GM12878 (cell line): ENCODE data around the gene FCAMR. TPM values are rescaled to one million over a fixed set of nuclear protein-coding genes. Genes with fewer than 3 reads are reported as not detected.

Experiments
- BCL3 ChIP-seq: IDR thresholded peaks from 2 replicates; pipeline ENCODE4 v1.6.1; 2011; ENCODE audit warnings: borderline replicate concordance, low read depth, mild to moderate bottlenecking, moderate library complexity, low read length; ENCODE audit not compliant: insufficient read depth, poor library complexity, severe bottlenecking
- CREB1 ChIP-seq: IDR thresholded peaks from 2 replicates; pipeline ENCODE4 v1.6.1; 2012; ENCODE audit warnings: low read depth, mild to moderate bottlenecking, inconsistent platforms
- CTCF ChIP-seq, 3 experiments: IDR thresholded peaks in 2 of 3; conservative IDR thresholded peaks in 1 of 3; 2 replicates each; pipeline ENCODE4 v1.5.1; 2011; ENCODE audit warnings: low read depth in 3 of 3, low read length in 3 of 3, mild to moderate bottlenecking in 3 of 3, control low read depth in 2 of 3, moderate library complexity in 2 of 3, inconsistent platforms in 1 of 3, mixed read lengths in 1 of 3; ENCODE audit not compliant: control insufficient read depth in 2 of 3, insufficient read depth in 1 of 3; ENCODE audit errors: extremely low read depth in 1 of 3
- EGR1 ChIP-seq, 2 experiments: IDR thresholded peaks; 1 replicate in 1 of 2; 2 replicates in 1 of 2; pipeline ENCODE4 v1.6.1; 2011 to 2012; ENCODE audit warnings: low read depth in 2 of 2, low read length in 2 of 2, borderline replicate concordance in 1 of 2, mild to moderate bottlenecking in 1 of 2, moderate library complexity in 1 of 2
- HDAC6 ChIP-seq: fragments of 200-600 bp; sonication (generic); IDR thresholded peaks from one replicate; pipeline ENCODE4 v1.8.0; 2017; ENCODE audit warnings: antibody characterized with exemption; ENCODE audit not compliant: unreplicated experiment
- HSF1 ChIP-seq: fragments of 150-350 bp; IDR thresholded peaks from 2 replicates; pipeline ENCODE4 v1.6.1; 2014; ENCODE audit warnings: mild to moderate bottlenecking, low read depth, low read length
- JUND ChIP-seq: IDR thresholded peaks from 2 replicates; pipeline ENCODE4 v1.6.1; 2012; ENCODE audit warnings: low read depth, mild to moderate bottlenecking, low read length, improper control_type of control experiment, moderate library complexity
- KDM1A ChIP-seq: fragments of 200-600 bp; sonication (generic); IDR thresholded peaks from 2 replicates; pipeline ENCODE4 v1.6.1; 2016; ENCODE audit warnings: borderline replicate concordance
- KLF5 ChIP-seq: fragments of 450-650 bp; IDR thresholded peaks from 2 replicates; pipeline ENCODE4 v1.6.1; 2014; ENCODE audit warnings: mild to moderate bottlenecking; ENCODE audit not compliant: partially characterized antibody
- MAX ChIP-seq: IDR thresholded peaks from 2 replicates; pipeline ENCODE4 v1.6.1; 2012; ENCODE audit warnings: low read depth, low read length, improper control_type of control experiment
- NFIC ChIP-seq: IDR thresholded peaks from 2 replicates; pipeline ENCODE4 v1.6.1; 2012; ENCODE audit warnings: low read depth, mild to moderate bottlenecking, inconsistent platforms, low read length, moderate library complexity
- PAX5 ChIP-seq: IDR thresholded peaks from 2 replicates; pipeline ENCODE4 v1.6.1; 2011; ENCODE audit warnings: low read depth, low read length, borderline replicate concordance
- PAX8 ChIP-seq: fragments of 450-650 bp; IDR thresholded peaks from 2 replicates; pipeline ENCODE4 v1.6.1; 2017; ENCODE audit warnings: mild to moderate bottlenecking, moderate library complexity
- PBX3 ChIP-seq: IDR thresholded peaks from 2 replicates; pipeline ENCODE4 v1.6.1; 2011; ENCODE audit warnings: mild to moderate bottlenecking, low read depth, low read length, moderate library complexity; ENCODE audit not compliant: insufficient replicate concordance
- RAD51 ChIP-seq: fragments of 450-650 bp; IDR thresholded peaks from 2 replicates; pipeline ENCODE4 v1.6.1; 2016; ENCODE audit warnings: moderate library complexity, mild to moderate bottlenecking, inconsistent platforms
- REST ChIP-seq: IDR thresholded peaks from 2 replicates; pipeline ENCODE4 v1.6.1; 2012; ENCODE audit warnings: mild to moderate bottlenecking, low read depth, low read length
- SUPT20H ChIP-seq: IDR thresholded peaks from 2 replicates; pipeline ENCODE4 v1.6.1; 2011; ENCODE audit warnings: low read depth, mild to moderate bottlenecking, low read length, moderate library complexity, borderline replicate concordance; ENCODE audit not compliant: control insufficient read depth
- ZNF274 ChIP-seq: IDR thresholded peaks from one replicate; pipeline ENCODE4 v1.8.0; 2011; ENCODE audit not compliant: insufficient read length, insufficient read depth
- ZZZ3 ChIP-seq: IDR thresholded peaks from 2 replicates; pipeline ENCODE4 v1.6.1; 2011; ENCODE audit warnings: low read depth; ENCODE audit not compliant: control insufficient read depth, insufficient read length
- polyA plus RNA-seq, 11 experiments: library from polyadenylated mRNA; depleted of rRNA in 4 of 11; unstranded in 6 of 11; stranded (reverse) in 5 of 11; fragments of >200 nt; fragmentation: Nextera tagmentation in 4 of 11; fragmentation: Illumina TruSeq in 1 of 11; extraction: Ambion mirVana in 4 of 11; extraction: Trizol in 1 of 11; gene quantifications; 1 replicate in 1 of 11; 2 replicates in 10 of 11; pipeline versions ENCODE4 v1.2.1 to v1.2.3, GENCODE V29; 2011 to 2016; ENCODE audit warnings: inconsistent platforms in 2 of 11, missing spikeins in 2 of 11, low read depth in 1 of 11
- total RNA-seq, 4 experiments: library from RNA; depleted of rRNA in 3 of 4; stranded (reverse); fragments of >200 nt in 3 of 4; fragmentation: Illumina TruSeq in 1 of 4; extraction: Trizol in 1 of 4; gene quantifications; 2 replicates each; pipeline versions ENCODE4 v1.2.1 to v1.2.3, GENCODE V29; 2013 to 2021

FCAMR gene
- total and polyA plus RNA-seq, 10 of the 15 experiments (the other 5 are each of a cell fraction or from before 2014, with no cell fraction given): 0.04 to 0.15 (median 0.06) TPM; not detected in 3

GRCh38 chr1:206930210-206930798 lies 40.0 kb downstream of the FCAMR start (continued):
- TF ChIP-seq REST (no peak), MAX (peak; percentile 71; the same call in 1 of the 2 replicates), NFIC (no peak), BCL3 (peak; percentile 98), HDAC6 (no peak), SUPT20H (no peak), JUND (no peak), RAD51 (no peak; the same call in 1 of the 2 replicates), CREB1 (no peak), EGR1 (IDR thresholded peaks at IDR 0.05; ENCODE audit: borderline replicate concordance in 1 of 2, low read depth in 2 of 2, low read length in 2 of 2) (peak in 1 of 2 experiments; percentile 89; a peak in 2 of 3 replicates), KLF5 (no peak), CTCF (IDR thresholded peaks at IDR 0.05 in 2 of 3, conservative IDR thresholded peaks at IDR 0.05 in 1 of 3; ENCODE audit: control insufficient read depth in 2 of 3, extremely low read depth in 1 of 3, insufficient read depth in 1 of 3, low read depth in 3 of 3, low read length in 3 of 3) (no peak), KDM1A (no peak), PAX5 (peak; percentile 96), PAX8 (no peak), HSF1 (no peak), ZZZ3 (no peak), PBX3 (peak; percentile 1), ZNF274 (no peak)
